Hematopoietic multipotent progenitor cell (in vitro differentiated cells): ENCODE data around the gene H2BK1. TPM values are rescaled to one million over a fixed set of nuclear protein-coding genes. Genes with fewer than 3 reads are reported as not detected.

ENCODE experiments used
- DNase-seq, 3 donors: peaks; one replicate each; pipeline ENCODE4 v3.0.0-alpha.2; 2011 to 2015; ENCODE audit warnings: low read depth in 2 of 3, low spot score in 2 of 3
- total RNA-seq: library from RNA; depleted of rRNA; stranded (reverse); fragments of >200 nt; gene quantifications from one replicate; pipeline ENCODE4 v1.2.3, GENCODE V29; 2012

The H2BK1 gene
- total RNA-seq, 1 donor = not detected

GRCh38 chr7:151246102-151246850 lies 36.0 kb upstream of the H2BK1 start:
- no peak for DNase-seq

GRCh38 chr7:151245360-151246101 lies 35.2 kb upstream of the H2BK1 start:
- peak in 2 of 3 donors; percentile 71 to 79 for DNase-seq

- DNase-seq = no peak
These were observed 34.6 kb upstream of the H2BK1 start for GRCh38 chr7:151244841-151245346.

- peak in 2 of 3 donors; percentile 72 to 85 for DNase-seq
These were observed 34.0 kb upstream of the H2BK1 start for GRCh38 chr7:151244196-151244840.

GRCh38 chr7:151243408-151244195 lies 33.3 kb upstream of the H2BK1 start:
- peak in 2 of 3 donors; percentile 65 to 79 for DNase-seq

GRCh38 chr7:151243045-151243349 lies 32.7 kb upstream of the H2BK1 start:
- no peak for DNase-seq

GRCh38 chr7:151242159-151243044 lies 32.1 kb upstream of the H2BK1 start:
- no peak for DNase-seq

GRCh38 chr7:151241755-151242096 lies 31.4 kb upstream of the H2BK1 start:
- no peak for DNase-seq

- DNase-seq = no peak
These were observed 30.9 kb upstream of the H2BK1 start for GRCh38 chr7:151240942-151241754.

- no peak for DNase-seq
These were observed 30.2 kb upstream of the H2BK1 start for GRCh38 chr7:151240536-151240935.

- no peak for DNase-seq
These were observed 29.7 kb upstream of the H2BK1 start for GRCh38 chr7:151239837-151240459.

GRCh38 chr7:151238924-151239836 lies 28.9 kb upstream of the H2BK1 start:
- no peak for DNase-seq

GRCh38 chr7:151238190-151238810 lies 28.0 kb upstream of the H2BK1 start:
- DNase-seq = no peak

GRCh38 chr7:151237244-151238189 lies 27.2 kb upstream of the H2BK1 start:
- no peak for DNase-seq

- no peak for DNase-seq
These were observed 26.1 kb upstream of the H2BK1 start for GRCh38 chr7:151236406-151236805.
